Fibroblast of skin of abdomen (primary cell): ENCODE data around the gene WIPF3.
A peak's percentile ranks its signal among the peaks of the same experiment; 100 is the strongest.

Experiments
- DNase-seq: peaks from one replicate; pipeline ENCODE4 v3.0.0-alpha.2; 2013

The WIPF3 gene

GRCh38 chr7:29848941-29849340 lies 42.6 kb downstream of the WIPF3 start:
- DNase-seq = no peak

- DNase-seq = no peak
These were observed 45.2 kb downstream of the WIPF3 start for GRCh38 chr7:29851487-29851886.

DNA sequence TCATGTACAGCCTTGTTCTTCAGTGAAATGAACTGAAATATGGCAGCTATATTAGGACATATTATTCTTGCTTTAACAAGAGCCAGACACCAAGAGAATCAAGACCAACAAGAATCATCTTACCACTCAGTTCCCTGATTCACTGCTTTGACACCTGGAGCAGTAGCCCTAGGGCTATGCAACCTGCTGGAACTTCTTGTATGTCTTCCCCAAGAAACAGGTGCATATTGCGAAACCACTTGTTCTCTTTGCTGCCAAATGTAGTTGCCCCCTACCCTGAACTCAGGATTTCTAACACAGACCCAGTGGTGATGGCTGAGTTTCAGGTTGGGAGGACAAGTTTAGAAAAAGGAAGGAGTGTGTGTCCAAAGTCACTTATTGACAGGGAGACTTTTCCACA lies 46.1 kb downstream of the WIPF3 start:
- DNase-seq = no peak

- no peak for DNase-seq
These were observed 46.8 kb downstream of the WIPF3 start for GRCh38 chr7:29853072-29853471.

DNA sequence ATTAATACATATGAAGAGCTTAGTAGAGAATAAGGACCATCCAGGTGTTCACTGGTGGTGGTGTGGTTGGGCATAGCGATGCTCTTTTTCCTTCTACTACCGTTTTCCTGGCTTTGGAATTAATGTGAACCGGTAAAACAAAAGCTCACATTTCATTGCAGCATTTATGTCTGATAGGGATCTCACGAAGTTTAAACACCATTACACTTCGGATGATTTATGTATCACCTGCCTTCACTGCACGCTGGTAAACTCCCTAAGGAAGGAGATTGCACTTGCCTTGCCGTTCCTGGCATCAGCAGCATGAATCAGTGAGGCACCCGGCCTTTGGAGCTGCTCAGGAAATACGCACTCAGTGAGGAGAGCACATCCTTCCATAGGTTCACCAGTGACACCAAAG lies 47.5 kb downstream of the WIPF3 start:
- no peak for DNase-seq

- peak; percentile 16 for DNase-seq
These were observed 48.1 kb downstream of the WIPF3 start for GRCh38 chr7:29854257-29854938.

GRCh38 chr7:29857654-29858053 lies 51.3 kb downstream of the WIPF3 start:
- DNase-seq = no peak

GRCh38 chr7:29858191-29858951 lies 52.1 kb downstream of the WIPF3 start:
- DNase-seq = no peak

DNA sequence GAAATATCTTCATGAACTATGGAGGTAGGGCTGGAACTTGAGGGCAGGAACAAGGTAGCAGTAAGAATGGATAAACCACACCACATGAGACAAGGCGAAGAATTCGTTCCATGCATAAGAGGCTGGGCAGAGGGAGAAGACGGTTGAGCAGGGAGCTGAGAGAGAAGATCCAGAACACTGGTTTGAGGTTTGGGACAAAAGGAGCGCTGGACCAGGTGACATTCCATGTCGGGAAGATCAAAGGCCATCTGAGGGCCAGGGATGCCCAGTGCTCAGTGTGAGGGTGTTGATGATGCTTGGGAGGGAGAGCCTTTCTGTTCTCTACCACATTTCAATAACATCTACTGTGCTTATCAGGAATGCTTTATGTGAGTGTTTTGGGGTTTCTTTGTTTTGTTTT lies 52.8 kb downstream of the WIPF3 start:
- DNase-seq = no peak

- no peak for DNase-seq
These were observed 53.3 kb downstream of the WIPF3 start for GRCh38 chr7:29859524-29860185.

DNA sequence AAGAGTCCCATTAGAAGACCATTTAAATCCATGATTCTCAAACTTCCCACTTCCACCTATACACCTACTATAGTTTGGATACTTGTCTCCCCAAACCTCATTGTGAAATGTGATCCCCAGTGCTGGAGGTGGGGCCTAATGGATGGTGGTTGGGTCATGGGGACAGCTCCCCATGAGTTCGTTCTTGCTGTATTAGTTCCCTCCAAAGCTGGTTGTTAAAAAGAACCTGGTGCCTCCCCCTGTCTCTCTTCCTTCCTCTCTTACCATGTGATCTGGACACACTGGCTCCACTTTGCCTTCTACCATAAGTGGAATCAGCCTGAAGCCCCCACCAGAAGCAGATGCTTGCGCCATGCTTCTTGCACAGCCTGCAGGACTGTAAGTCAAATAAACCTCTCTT lies 53.9 kb downstream of the WIPF3 start:
- no peak for DNase-seq

DNA sequence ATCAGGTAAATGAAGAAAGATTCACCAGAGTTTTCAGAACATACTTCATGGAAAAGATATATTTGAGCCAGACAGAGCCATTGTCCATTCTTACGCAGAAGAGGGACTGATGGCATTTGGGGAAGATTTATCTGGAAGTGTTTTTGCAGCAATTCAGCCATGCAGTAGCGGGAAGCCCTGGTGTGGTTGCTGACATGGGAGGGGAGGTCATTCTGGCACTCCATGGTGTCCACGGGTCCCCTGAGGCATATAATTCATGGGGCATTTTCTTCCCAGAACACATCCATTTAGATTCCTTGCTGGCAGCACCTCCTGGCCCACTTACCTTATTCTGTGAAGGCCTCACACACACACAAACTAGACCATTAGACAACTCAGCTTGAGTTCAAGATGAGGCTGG lies 55.6 kb downstream of the WIPF3 start:
- no peak for DNase-seq

GRCh38 chr7:29864656-29865055 lies 58.3 kb downstream of the WIPF3 start:
- DNase-seq = no peak

GRCh38 chr7:29865526-29865925 lies 59.2 kb downstream of the WIPF3 start:
- DNase-seq = peak; percentile 55

DNA sequence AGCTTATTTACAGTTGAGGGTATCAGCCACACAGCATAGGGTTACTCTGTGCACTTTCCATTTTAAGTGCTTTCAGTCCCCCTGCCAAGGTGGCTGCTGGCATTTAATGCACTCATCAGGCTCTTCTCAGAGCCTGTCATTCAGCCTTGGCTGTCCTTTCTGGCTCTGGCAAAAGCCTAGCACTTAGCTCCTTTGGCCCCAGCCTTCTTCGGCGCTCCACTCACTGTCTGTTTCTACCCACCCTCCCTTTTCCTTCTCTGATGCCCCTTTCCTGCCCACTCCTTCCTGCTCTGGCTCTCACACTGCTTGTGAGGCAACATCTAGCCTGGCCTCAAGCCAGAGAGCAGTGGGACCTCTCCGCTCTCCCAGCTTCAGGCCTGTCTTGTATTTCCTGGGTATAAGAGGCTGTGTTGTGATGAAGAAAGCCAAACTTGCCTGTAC lies 60.2 kb downstream of the WIPF3 start:
- peak; percentile 12 for DNase-seq

DNA sequence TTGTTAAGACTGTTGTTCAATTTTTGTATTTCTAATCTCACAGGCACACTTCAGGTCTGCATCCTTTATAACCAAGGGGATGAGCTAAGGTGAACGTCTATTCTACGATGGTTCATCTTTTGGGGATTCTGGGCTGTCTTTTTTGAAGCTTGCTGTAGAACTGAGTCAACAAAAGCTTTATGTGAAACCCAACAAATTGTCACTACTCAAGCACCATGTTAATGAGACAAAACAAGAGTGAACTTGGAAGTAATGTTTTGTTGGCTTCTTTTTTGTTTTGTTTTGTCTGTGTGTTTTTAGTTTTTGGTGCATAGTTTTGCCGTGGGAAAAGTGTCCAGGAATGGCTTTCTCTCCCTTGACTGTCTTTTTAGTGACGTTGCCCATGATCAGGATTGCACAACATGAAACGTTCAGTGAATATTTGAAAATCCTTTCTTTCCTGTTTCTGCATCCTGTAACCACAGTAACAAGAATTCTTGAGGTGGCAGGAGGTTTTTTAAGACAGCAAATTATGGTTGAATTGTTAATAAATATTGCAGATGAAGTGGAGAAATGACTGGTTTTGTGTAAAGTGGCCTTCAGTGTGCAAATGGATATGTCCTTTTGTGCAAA lies 65.6 kb downstream of the WIPF3 start:
- DNase-seq = peak; percentile 72

DNA sequence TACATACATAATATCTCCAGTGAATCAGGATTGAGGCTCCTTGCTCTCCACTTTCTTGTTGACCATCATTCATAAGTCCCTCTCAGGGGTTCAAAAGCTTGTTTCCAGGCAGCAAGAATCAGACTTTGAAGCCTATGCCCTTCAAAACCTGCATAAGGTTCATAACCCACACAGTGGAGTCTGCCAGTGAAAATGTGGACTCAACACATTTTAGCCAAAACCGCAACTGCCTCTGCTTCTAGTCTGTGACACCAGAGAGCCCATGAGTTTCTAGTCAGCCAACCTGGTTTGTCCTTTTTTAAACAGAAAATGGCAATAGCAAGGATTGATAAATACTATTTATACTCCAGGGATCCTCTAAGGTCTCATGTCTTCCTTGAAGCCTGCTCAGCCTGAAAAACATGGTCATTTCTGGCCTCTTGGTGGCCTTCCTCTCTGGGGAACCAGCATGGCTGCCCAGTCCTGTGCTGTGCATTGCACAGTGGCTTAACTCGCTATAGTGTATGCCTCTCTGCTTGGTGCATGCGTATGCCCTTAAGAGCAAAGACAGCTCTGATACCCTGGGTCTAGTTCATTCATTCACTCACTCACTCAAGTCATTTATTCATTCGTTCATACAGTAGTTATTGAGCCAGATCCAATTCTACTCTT lies 67.5 kb downstream of the WIPF3 start:
- no peak for DNase-seq

- no peak for DNase-seq
These were observed 69.4 kb downstream of the WIPF3 start for GRCh38 chr7:29875741-29876140.

- no peak for DNase-seq
These were observed 70.9 kb downstream of the WIPF3 start for GRCh38 chr7:29877196-29877595.

- DNase-seq = peak; percentile 37
These were observed 71.9 kb downstream of the WIPF3 start for GRCh38 chr7:29878081-29878688.

DNA sequence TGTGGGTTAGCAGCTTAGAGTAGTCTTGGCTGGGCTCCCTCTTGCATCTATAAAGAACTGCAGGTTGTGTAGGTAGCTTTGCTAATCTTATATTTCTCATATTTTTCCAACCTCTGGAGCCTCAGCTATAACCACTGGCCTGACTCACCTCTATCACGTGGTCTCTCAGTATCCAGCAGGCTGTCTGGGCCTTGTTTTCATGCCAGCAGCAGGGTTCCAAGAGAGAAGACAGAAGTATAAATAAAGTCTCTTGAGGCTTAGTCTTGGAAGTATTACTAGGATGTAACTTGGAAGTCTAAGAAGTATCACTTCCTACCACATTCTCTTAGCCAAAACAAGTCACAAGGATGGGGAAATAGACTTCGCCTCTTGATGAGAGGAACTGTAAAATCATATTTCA lies 73.3 kb downstream of the WIPF3 start:
- DNase-seq = peak; percentile 31

GRCh38 chr7:29881724-29882123 lies 75.4 kb downstream of the WIPF3 start:
- no peak for DNase-seq
